AG10803 (cell line): ENCODE results near the gene SMIM3.
"Not testable (repeated sequence)": the region's sequence is repeated elsewhere in the genome, so short reads cannot be mapped to it uniquely, and the experiment has no call there.

Experiments
- DNase-seq: peaks from one replicate; pipeline ENCODE4 v3.0.0; 2010; ENCODE audit warnings: low read depth
- H3K4me3 ChIP-seq: 2 replicates; pipeline ENCODE4 v1.5.1; 2011; ENCODE audit warnings: mild to moderate bottlenecking, low read length, control low read depth
- TF ChIP-seq, protein P1 (sequence below): conservative IDR thresholded peaks from 2 replicates; pipeline ENCODE4 v1.5.1; 2011; ENCODE audit warnings: mild to moderate bottlenecking, low read length, control low read depth, inconsistent platforms

Gene SMIM3

DNA sequence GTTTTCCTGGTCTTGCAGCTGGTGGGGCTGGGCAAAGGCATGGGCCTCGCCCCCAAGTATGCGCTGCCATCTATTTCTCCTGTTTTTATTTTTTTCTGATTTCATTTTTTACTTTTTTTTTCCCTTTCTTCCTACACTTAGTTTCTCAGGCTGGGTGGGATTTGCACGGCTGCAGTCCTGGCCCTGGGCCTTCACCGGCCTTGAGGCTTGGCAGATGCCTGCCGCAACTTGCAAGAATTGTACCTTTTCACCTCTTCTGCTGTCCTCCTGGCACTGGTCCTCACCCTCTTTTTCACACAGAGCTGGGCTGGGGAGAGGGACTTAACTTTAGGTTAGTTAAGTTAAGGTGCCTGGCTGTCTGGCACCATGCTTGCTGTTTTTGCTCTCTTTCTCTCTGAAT is 57.5 kb downstream of the SMIM3 start:
- no peak overlapping the region for H3K4me3 ChIP-seq
- no peak for DNase-seq
- TF ChIP-seq, protein P1, sequence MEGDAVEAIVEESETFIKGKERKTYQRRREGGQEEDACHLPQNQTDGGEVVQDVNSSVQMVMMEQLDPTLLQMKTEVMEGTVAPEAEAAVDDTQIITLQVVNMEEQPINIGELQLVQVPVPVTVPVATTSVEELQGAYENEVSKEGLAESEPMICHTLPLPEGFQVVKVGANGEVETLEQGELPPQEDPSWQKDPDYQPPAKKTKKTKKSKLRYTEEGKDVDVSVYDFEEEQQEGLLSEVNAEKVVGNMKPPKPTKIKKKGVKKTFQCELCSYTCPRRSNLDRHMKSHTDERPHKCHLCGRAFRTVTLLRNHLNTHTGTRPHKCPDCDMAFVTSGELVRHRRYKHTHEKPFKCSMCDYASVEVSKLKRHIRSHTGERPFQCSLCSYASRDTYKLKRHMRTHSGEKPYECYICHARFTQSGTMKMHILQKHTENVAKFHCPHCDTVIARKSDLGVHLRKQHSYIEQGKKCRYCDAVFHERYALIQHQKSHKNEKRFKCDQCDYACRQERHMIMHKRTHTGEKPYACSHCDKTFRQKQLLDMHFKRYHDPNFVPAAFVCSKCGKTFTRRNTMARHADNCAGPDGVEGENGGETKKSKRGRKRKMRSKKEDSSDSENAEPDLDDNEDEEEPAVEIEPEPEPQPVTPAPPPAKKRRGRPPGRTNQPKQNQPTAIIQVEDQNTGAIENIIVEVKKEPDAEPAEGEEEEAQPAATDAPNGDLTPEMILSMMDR, result no peak

DNA sequence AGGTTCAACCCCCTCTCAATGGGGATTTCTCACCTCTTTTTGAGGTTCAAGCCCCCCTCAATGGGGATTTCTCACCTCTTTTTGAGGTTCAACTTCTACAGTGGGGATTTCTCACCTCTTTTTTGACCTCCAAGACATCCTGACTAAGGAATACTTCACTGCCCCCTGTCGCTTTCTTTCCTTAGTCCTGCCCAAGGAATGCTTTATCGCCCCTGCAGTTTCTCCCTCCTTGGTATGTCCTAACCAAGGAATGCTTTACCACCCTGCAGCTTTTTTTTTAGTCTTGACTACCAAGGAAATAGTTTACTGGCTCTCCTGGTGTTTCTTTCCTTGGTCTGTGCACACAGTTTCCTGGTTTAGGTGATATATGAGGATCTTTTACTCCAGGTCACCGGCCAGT is 58.1 kb downstream of the SMIM3 start:
- DNase-seq, result no peak
- no peak overlapping the region for H3K4me3 ChIP-seq
- TF ChIP-seq, protein P1, result no peak

DNA sequence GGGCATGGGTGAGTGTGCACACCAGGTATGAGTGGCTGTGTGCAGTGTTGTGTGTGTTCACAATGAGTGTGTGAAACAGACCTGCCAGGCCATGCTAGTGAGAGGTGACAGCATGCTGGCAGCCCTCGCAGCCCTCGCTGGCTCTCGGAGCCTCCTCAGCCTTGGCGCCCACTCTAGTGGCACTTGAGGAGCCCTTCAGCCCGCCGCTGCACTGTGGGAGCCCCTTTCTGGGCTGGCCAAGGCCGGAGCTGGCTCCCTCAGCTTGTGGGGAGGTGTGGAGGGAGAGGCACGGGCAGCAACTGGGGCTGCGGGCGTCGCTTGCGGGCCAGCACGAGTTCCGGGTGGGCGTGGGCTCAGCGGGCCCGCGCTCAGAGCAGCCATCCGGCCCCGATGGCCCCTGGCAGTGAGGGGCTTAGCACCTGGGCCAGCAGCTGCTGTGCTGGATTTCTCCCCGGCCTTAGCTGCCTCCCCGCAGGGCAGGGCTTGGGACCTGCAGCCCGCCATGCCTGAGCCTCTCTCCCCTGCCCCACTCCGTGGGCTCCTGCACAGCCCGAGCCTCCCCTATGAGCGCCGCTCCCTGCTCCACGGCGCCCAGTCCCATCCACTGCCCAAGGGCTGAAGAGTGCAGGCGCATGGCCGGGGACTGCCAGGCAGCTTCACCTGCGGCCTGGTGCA is 66.8 kb downstream of the SMIM3 start:
- DNase-seq, H3K4me3 ChIP-seq: not testable (repeated sequence)

DNA sequence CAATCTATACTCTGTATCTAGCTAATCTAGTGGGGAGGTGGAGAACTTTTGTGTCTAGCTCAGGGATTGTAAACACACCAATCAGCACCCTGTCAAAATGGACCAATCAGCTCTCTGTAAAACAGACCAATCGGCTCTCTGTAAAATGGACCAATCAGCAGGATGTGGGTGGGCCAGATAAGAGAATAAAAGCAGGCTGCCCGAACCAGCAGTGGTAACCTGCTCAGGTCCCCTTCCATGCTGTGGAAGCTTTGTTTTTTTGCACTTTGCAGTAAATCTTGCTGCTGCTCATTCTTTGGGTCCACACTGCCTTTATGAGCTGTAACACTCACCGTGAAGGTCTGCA is 67.7 kb downstream of the SMIM3 start, which contains the start of gene IRGM:
TSS of gene IRGM (plus strand) at position 214 of the 346 bp plus-strand sequence. CDS start 1,603 bp downstream, outside the sequence.
- not testable (repeated sequence) for DNase-seq, H3K4me3 ChIP-seq
